HFFc6 (cell line): ENCODE measurements around the gene ZNF619. TPM values are rescaled to one million over a fixed set of nuclear protein-coding genes. Genes with fewer than 3 reads are reported as not detected.

Source experiments
- DNase-seq: peaks from one replicate; pipeline ENCODE4 v3.0.0-alpha.2; 2018
- H3K27ac Mint-ChIP-seq: 2 replicates; pipeline ENCODE4 v1.8.0; 2020; ENCODE audit warnings: mild to moderate bottlenecking, mixed read lengths
- H3K27me3 Mint-ChIP-seq: 2 replicates; pipeline ENCODE4 v1.8.0; 2021; ENCODE audit warnings: mild to moderate bottlenecking, moderate library complexity, mixed read lengths; ENCODE audit not compliant: insufficient read depth
- H3K36me3 Mint-ChIP-seq: 2 replicates; pipeline ENCODE4 v1.8.0; 2021; ENCODE audit warnings: low read depth, mixed read lengths
- H3K4me1 Mint-ChIP-seq: 2 replicates; pipeline ENCODE4 v1.8.0; 2020; ENCODE audit warnings: low read depth, mixed read lengths
- H3K4me3 Mint-ChIP-seq: 2 replicates; pipeline ENCODE4 v1.8.0; 2020; ENCODE audit warnings: mild to moderate bottlenecking, moderate library complexity, mixed read lengths
- H3K9me3 Mint-ChIP-seq: 2 replicates; pipeline ENCODE4 v1.8.0; 2020; ENCODE audit warnings: mild to moderate bottlenecking, mixed read lengths
- CTCF ChIP-seq: fragments of 200-600 bp; sonication (generic); IDR thresholded peaks from 2 replicates; pipeline ENCODE4 v1.5.0; 2021; ENCODE audit warnings: antibody characterized with exemption, mild to moderate bottlenecking
- total RNA-seq, 6 experiments: library from RNA; stranded (reverse); fragmentation: NEBNext Ultra II Directional; extraction: Animal tissue kit (Norgen Biotek cat#: 25700); gene quantifications; 2 replicates in 1 of 6; 3 replicates in 5 of 6; pipeline ENCODE4 v1.2.3, GENCODE V29; 2021

Gene ZNF619
- total RNA-seq, 6 experiments from 2014 or later = 3.2 to 5.1 (median 4.7) TPM

DNA sequence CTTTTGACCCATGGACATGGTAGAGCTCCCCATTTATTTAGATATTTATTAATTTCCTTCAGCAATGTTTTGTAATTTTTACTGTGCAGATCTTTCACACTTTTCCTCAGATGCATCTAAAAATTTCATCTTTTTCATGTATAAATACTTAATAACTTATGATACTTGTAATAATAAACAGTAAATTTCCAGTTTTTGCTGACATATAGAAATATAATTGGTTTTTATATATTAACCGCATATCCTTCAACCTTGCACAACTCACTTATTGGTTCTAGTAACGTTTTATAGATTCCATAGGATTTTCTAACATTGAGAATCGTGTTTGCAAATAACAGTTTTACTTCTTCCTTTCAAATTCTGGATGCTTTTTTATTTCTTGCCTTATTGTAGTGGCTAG is 44.3 kb downstream of the ZNF619 start:
- Mint-ChIP-seq H3K4me1 (peaks cover 19% of the 10 kb centered on the region), H3K4me3 (no peak overlapping the region), H3K27me3 (no peaks in the 10 kb centered on the region), H3K9me3 (no peaks in the 10 kb centered on the region), H3K36me3 (peaks cover 1% of the 10 kb centered on the region), H3K27ac (no peak overlapping the region)
- no peak for TF ChIP-seq CTCF
- DNase-seq = no peak

- Mint-ChIP-seq H3K4me3 (peak overlapping the region; percentile 94), H3K4me1 (peaks cover 11% of the 10 kb centered on the region), H3K36me3 (peaks cover 21% of the 10 kb centered on the region), H3K27ac (peak overlapping the region; percentile 97), H3K9me3 (no peaks in the 10 kb centered on the region), H3K27me3 (no peaks in the 10 kb centered on the region)
- no peak for TF ChIP-seq CTCF
- no peak for DNase-seq
These were observed 46.9 kb downstream of the ZNF619 start for GRCh38 chr3:40523781-40524180.

GRCh38 chr3:40524222-40524567 is 47.3 kb downstream of the ZNF619 start:
- H3K4me1 Mint-ChIP-seq = peaks cover 11% of the 10 kb centered on the region
- no peak for DNase-seq
- no peaks in the 10 kb centered on the region for H3K27me3 Mint-ChIP-seq
- no peaks in the 10 kb centered on the region for H3K9me3 Mint-ChIP-seq
- H3K36me3 Mint-ChIP-seq = peaks cover 25% of the 10 kb centered on the region
- peak overlapping the region; percentile 94 for H3K4me3 Mint-ChIP-seq
- H3K27ac Mint-ChIP-seq = peak overlapping the region; percentile 97
- no peak for TF ChIP-seq CTCF

- H3K27me3 Mint-ChIP-seq = no peaks in the 10 kb centered on the region
- H3K27ac Mint-ChIP-seq = peak within 1 kb of the TSS; percentile 97
- no peaks in the 10 kb centered on the region for H3K9me3 Mint-ChIP-seq
- DNase-seq = peak; percentile 72
- peaks cover 11% of the 10 kb centered on the region for H3K4me1 Mint-ChIP-seq
- H3K36me3 Mint-ChIP-seq = peaks cover 29% of the 10 kb centered on the region
- peak within 1 kb of the TSS; percentile 94 for H3K4me3 Mint-ChIP-seq
- peak; percentile 26; the same call in 1 of the 2 replicates for TF ChIP-seq CTCF
These were observed 47.8 kb downstream of the ZNF619 start, which contains the start of gene ZNF621 for GRCh38 chr3:40524568-40525285. Gene ZNF621, plus strand, starts transcription at chr3:40524960. Its CDS starts 881 bp downstream, at chr3:40525841.

DNA sequence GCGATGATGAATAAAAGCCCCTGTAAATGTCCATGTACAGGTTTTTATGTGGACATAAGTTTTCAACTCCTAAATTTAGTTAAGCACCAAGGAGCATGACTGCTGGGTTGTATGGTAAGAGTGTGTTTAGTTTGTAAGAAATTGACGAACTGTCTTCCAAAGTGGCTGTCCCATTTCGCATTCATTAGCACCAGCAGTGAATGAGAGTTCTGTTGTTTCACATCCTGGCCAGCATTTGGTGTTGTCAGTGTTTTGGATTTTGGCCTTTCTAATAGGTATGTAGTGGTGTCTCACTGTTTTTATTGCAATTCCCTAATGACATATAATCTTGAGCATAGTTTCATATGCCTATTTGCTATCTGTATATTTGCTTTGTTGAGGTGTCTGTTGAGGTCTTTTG is 51.5 kb downstream of the ZNF619 start:
- H3K36me3 Mint-ChIP-seq = peaks cover 66% of the 10 kb centered on the region
- no peak for DNase-seq
- no peak overlapping the region for H3K27ac Mint-ChIP-seq
- peaks cover 3% of the 10 kb centered on the region; the same call in 1 of the 2 replicates for H3K27me3 Mint-ChIP-seq
- H3K4me3 Mint-ChIP-seq = no peak overlapping the region
- TF ChIP-seq CTCF = no peak
- peaks cover 29% of the 10 kb centered on the region for H3K9me3 Mint-ChIP-seq
- peaks cover 11% of the 10 kb centered on the region for H3K4me1 Mint-ChIP-seq
